Esophagus squamous epithelium (tissue), 5 donors: ENCODE results near the gene RPL3. TPM values are rescaled to one million over a fixed set of nuclear protein-coding genes. Genes with fewer than 3 reads are reported as not detected.

Experiments
- DNase-seq: peaks from one replicate; lab custom pipeline; 2025; lab: John Stamatoyannopoulos, UW
- H3K27ac ChIP-seq, 4 donors: fragments of 200-600 bp; sonication (generic); one replicate each; pipeline ENCODE4 v1.5.1; 2016 to 2019; ENCODE audit warnings: mild to moderate bottlenecking in 1 of 4
- H3K27me3 ChIP-seq, 4 donors: fragments of 200-600 bp; sonication (generic); 1 replicate in 3 of 4; 2 replicates in 1 of 4; pipeline versions ENCODE4 v1.5.1 to v1.6.0; 2017 to 2021; ENCODE audit warnings: antibody characterized with exemption in 1 of 4
- H3K36me3 ChIP-seq, 3 donors: fragments of 200-600 bp; sonication (generic); one replicate each; pipeline ENCODE4 v1.5.1; 2016 to 2019
- H3K4me1 ChIP-seq, 3 donors: fragments of 200-600 bp; sonication (generic); one replicate each; pipeline ENCODE4 v1.5.1; 2017 to 2019
- H3K4me3 ChIP-seq, 4 donors: fragments of 200-600 bp; sonication (generic); 1 replicate in 3 of 4; 2 replicates in 1 of 4; pipeline ENCODE4 v1.5.1; 2016 to 2019; ENCODE audit warnings: mild to moderate bottlenecking in 2 of 4, moderate library complexity in 1 of 4
- H3K9me3 ChIP-seq, 3 donors: fragments of 200-600 bp; sonication (generic); one replicate each; pipeline ENCODE4 v1.5.1; 2016 to 2019
- POLR2A ChIP-seq, 4 donors: fragments of 450-650 bp; IDR thresholded peaks; one replicate each; pipeline ENCODE4 v1.6.1; 2017; ENCODE audit warnings: antibody characterized with exemption in 4 of 4, mild to moderate bottlenecking in 4 of 4, moderate library complexity in 3 of 4
- WGBS, 2 donors: methylation state at CpG; one replicate each; pipeline ENCODE4 v1.1.5; 2018; 5-methylcytosine and 5-hydroxymethylcytosine counted together
- intact Hi-C: fragments of 100-400 bp; cut with DNase I; formaldehyde crosslinking; loops from one replicate; pipeline ENCODE4 v1.15.0; 2022
- total RNA-seq, 4 donors: library from RNA; depleted of rRNA; stranded (reverse); fragments of >200 nt; gene quantifications; one replicate each; pipeline ENCODE4 v1.1.0, GENCODE V29; 2016
- TF ChIP-seq, protein P1 (sequence below), 6 experiments: fragments of 450-650 bp in 4 of 6; fragments of 200-600 bp in 2 of 6; sonication (generic) in 2 of 6; IDR thresholded peaks; one replicate each; pipeline ENCODE4 v1.5.1; 2016 to 2019; ENCODE audit warnings: antibody characterized with exemption in 6 of 6, mild to moderate bottlenecking in 4 of 6, moderate library complexity in 4 of 6
- donor health status: DM: yes; HTN: yes; CAD: no.

Gene RPL3
- total RNA-seq, 4 donors from 2014 or later: 1,469 to 2,891 (median 2,008) TPM

- no peak overlapping the region for H3K4me3 ChIP-seq
- H3K9me3 ChIP-seq: peaks cover 0 to 10% (median 9%) of the 10 kb centered on the region in 3 donors
- DNase-seq: no peak
- intact Hi-C loops: no loop called here
- peaks cover 18 to 36% (median 24%) of the 10 kb centered on the region in 3 donors for H3K4me1 ChIP-seq
- TF ChIP-seq POLR2A (IDR thresholded peaks at IDR 0.05): no peak
- TF ChIP-seq, protein P1, sequence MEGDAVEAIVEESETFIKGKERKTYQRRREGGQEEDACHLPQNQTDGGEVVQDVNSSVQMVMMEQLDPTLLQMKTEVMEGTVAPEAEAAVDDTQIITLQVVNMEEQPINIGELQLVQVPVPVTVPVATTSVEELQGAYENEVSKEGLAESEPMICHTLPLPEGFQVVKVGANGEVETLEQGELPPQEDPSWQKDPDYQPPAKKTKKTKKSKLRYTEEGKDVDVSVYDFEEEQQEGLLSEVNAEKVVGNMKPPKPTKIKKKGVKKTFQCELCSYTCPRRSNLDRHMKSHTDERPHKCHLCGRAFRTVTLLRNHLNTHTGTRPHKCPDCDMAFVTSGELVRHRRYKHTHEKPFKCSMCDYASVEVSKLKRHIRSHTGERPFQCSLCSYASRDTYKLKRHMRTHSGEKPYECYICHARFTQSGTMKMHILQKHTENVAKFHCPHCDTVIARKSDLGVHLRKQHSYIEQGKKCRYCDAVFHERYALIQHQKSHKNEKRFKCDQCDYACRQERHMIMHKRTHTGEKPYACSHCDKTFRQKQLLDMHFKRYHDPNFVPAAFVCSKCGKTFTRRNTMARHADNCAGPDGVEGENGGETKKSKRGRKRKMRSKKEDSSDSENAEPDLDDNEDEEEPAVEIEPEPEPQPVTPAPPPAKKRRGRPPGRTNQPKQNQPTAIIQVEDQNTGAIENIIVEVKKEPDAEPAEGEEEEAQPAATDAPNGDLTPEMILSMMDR (IDR thresholded peaks at IDR 0.05): no peak
- 77 to 78% methylated on average over 13 of the region's 19 CpGs for WGBS, 2 donors
- H3K27ac ChIP-seq: peak overlapping the region; percentile 19 to 81 (median 70)
- H3K36me3 ChIP-seq: no peaks in the 10 kb centered on the region
- no peaks in the 10 kb centered on the region for H3K27me3 ChIP-seq
Measured at GRCh38 chr22:39284142-39284980, 35.1 kb downstream of the RPL3 start.

- intact Hi-C loops: no loop called here
- H3K4me1 ChIP-seq: peaks cover 18 to 38% (median 24%) of the 10 kb centered on the region in 3 donors
- TF ChIP-seq, protein P1 (IDR thresholded peaks at IDR 0.05): no peak
- no peak for TF ChIP-seq POLR2A (IDR thresholded peaks at IDR 0.05)
- no peak for DNase-seq
- peaks cover 0 to 10% (median 9%) of the 10 kb centered on the region in 3 donors for H3K9me3 ChIP-seq
- peak overlapping the region; percentile 19 to 81 (median 70) for H3K27ac ChIP-seq
- WGBS, 2 donors: 53 to 65% methylated on average over 4 to 7 of the region's 27 CpGs
- no peak overlapping the region for H3K4me3 ChIP-seq
- no peaks in the 10 kb centered on the region for H3K36me3 ChIP-seq
- H3K27me3 ChIP-seq: peaks cover 0 to under 1% (median 0%) of the 10 kb centered on the region in 4 donors
Measured at GRCh38 chr22:39283322-39284141, 35.9 kb downstream of the RPL3 start.

GRCh38 chr22:39282645-39283321 lies 36.6 kb downstream of the RPL3 start:
- 46 to 48% methylated on average over 3 of the region's 9 CpGs for WGBS, 2 donors
- Histone ChIP-seq H3K9me3 (peaks cover 0 to 10% (median 9%) of the 10 kb centered on the region in 3 donors), H3K4me1 (peaks cover 18 to 38% (median 24%) of the 10 kb centered on the region in 3 donors), H3K36me3 (no peaks in the 10 kb centered on the region), H3K27ac (peak overlapping the region; percentile 19 to 81 (median 70)), H3K27me3 (peaks cover 0 to 8% (median 0%) of the 10 kb centered on the region in 4 donors), H3K4me3 (no peak overlapping the region)
- TF ChIP-seq POLR2A (IDR thresholded peaks at IDR 0.05): no peak
- TF ChIP-seq, protein P1 (IDR thresholded peaks at IDR 0.05): no peak
- no peak for DNase-seq
- intact Hi-C loops: no loop called here

DNA sequence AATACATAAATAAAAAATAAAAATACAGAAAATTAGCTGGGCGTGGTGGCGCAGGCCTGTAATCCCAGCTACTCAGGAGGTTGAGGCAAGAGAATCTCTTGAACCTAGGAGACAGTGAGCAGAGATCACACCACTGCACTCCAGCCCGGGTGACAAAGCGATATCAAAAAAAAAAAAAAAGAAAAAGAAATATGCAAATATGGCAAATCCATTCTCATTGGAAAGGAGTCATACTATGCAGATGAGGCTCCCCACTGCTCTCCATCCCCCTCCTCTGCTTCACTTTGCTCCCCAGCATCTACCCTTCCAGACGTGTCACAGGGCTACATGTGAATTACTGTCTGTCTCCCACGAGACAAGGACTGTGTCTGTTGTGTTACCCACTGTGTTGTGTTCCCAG lies 38.3 kb downstream of the RPL3 start:
- H3K27me3 ChIP-seq: peaks cover 0 to 14% (median 0%) of the 10 kb centered on the region in 4 donors
- intact Hi-C loops: no loop called here
- H3K4me3 ChIP-seq: no peak overlapping the region
- peaks cover 0 to 10% (median 9%) of the 10 kb centered on the region in 3 donors for H3K9me3 ChIP-seq
- peaks cover 18 to 30% (median 24%) of the 10 kb centered on the region in 3 donors for H3K4me1 ChIP-seq
- TF ChIP-seq, protein P1 (IDR thresholded peaks at IDR 0.05): no peak
- TF ChIP-seq POLR2A (IDR thresholded peaks at IDR 0.05): no peak
- DNase-seq: no peak
- peak overlapping the region in 1 of 4 donors; percentile 5 for H3K27ac ChIP-seq
- no peaks in the 10 kb centered on the region for H3K36me3 ChIP-seq
- WGBS, 2 donors: 80 to 85% methylated on average over 6 of the region's 6 CpGs
